ENCODE data around the gene THTPA.

DNA sequence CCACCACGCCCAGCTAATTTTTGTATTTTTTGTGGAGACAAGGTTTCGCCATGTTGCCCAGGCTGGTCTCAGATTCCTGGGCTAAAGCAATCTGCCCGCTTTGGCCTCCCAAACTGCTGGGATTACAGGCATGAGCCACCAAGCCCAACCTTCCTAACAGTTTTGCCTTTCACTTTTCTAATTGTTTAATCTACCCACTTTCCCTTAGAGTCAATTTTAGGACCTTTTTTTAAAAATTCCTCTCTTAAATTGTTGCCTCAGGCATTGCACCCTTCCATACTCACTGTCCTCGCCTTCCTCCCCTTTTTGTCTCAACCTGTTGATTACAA, 16.0 kb upstream of the THTPA start:
- TF ChIP-seq, protein P1, sequence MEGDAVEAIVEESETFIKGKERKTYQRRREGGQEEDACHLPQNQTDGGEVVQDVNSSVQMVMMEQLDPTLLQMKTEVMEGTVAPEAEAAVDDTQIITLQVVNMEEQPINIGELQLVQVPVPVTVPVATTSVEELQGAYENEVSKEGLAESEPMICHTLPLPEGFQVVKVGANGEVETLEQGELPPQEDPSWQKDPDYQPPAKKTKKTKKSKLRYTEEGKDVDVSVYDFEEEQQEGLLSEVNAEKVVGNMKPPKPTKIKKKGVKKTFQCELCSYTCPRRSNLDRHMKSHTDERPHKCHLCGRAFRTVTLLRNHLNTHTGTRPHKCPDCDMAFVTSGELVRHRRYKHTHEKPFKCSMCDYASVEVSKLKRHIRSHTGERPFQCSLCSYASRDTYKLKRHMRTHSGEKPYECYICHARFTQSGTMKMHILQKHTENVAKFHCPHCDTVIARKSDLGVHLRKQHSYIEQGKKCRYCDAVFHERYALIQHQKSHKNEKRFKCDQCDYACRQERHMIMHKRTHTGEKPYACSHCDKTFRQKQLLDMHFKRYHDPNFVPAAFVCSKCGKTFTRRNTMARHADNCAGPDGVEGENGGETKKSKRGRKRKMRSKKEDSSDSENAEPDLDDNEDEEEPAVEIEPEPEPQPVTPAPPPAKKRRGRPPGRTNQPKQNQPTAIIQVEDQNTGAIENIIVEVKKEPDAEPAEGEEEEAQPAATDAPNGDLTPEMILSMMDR (conservative IDR thresholded peaks at IDR 0.05 in 1 of 2, IDR thresholded peaks at IDR 0.05 in 1 of 2; ENCODE audit: low read depth in 1 of 2, low read length in 2 of 2) = no peak
- TF ChIP-seq EZH2 (IDR thresholded peaks at IDR 0.05; ENCODE audit: low read length, missing control alignments) = no peak

Data from fibroblast of lung (primary cell).